GM12891 (cell line): Measurements from ENCODE around the gene STARD13.

ENCODE experiments used
- POLR2A ChIP-seq: IDR thresholded peaks from 2 replicates; pipeline ENCODE4 v1.6.1; 2011; ENCODE audit warnings: low read depth, low read length, control low read depth
- POLR2AphosphoS5 ChIP-seq: IDR thresholded peaks from 2 replicates; pipeline ENCODE4 v1.6.1; 2011; ENCODE audit warnings: low read depth, low read length, control low read depth
- SPI1 ChIP-seq: IDR thresholded peaks from 2 replicates; pipeline ENCODE4 v1.6.1; 2011; ENCODE audit warnings: low read depth, low read length, control low read depth
- TAF1 ChIP-seq: IDR thresholded peaks from 2 replicates; pipeline ENCODE4 v1.6.1; 2011; ENCODE audit warnings: low read depth, low read length, control low read depth

GRCh38 chr13:33089311-33089710, 196.2 kb downstream of the STARD13 start:
- TF ChIP-seq SPI1, result no peak
- no peak for TF ChIP-seq POLR2A
- no peak for TF ChIP-seq TAF1
- no peak for TF ChIP-seq POLR2AphosphoS5
